HCT116 (cell line): ENCODE data around the gene BEX3. TPM values are rescaled to one million over a fixed set of nuclear protein-coding genes. Genes with fewer than 3 reads are reported as not detected.

Experiments
- ATAC-seq: fragments of 200-7000 bp; cut with Tn5 transposase; 2 replicates; pipeline ENCODE4 v1.9.1; 2020; ENCODE audit warnings: mild to moderate bottlenecking, moderate library complexity
- BruUV-seq: library from RNA; stranded (reverse); fragments of 400-500 nt; replicated peaks from 2 replicates; lab custom pipeline; 2021; lab: Mats Ljungman, UMichigan
- CTCF ChIA-PET: fragments of 300-600 bp; sonication (Branson Sonifier 250); formaldehyde crosslinking; loops from one replicate; lab custom pipeline; 2021; ENCODE audit warnings: antibody characterized with exemption; lab: Charles Lee
- POLR2A ChIA-PET: fragments of 300-600, 350-600 bp; sonication (Branson Sonifier 250); formaldehyde crosslinking; loops from one replicate; lab custom pipeline; 2021; ENCODE audit warnings: antibody characterized with exemption; lab: Charles Lee
- RAD21 ChIA-PET, 2 experiments: fragments of 300-600 bp; sonication (Branson Sonifier 250); formaldehyde crosslinking; loops; one replicate each; lab custom pipeline; 2023; ENCODE audit warnings: low total read pairs in 2 of 2; ENCODE audit not compliant: uncharacterized antibody in 2 of 2, unreplicated experiment in 2 of 2, low non-redundant PET in 1 of 2; lab: Charles Lee
- DNase-seq: peaks from one replicate; pipeline ENCODE4 v3.0.0-alpha.2; 2010; ENCODE audit warnings: low read depth, low spot score
- H2AFZ ChIP-seq: fragments of 200-600 bp; shearing (Covaris generic), sonication (generic); 2 replicates; pipeline ENCODE4 v1.6.1; 2017; ENCODE audit warnings: low read depth, mixed run types, mixed read lengths, antibody characterized with exemption, low read length; ENCODE audit not compliant: poor library complexity, severe bottlenecking
- H3K27ac ChIP-seq: 2 replicates; pipeline ENCODE4 v1.5.1; 2012; ENCODE audit warnings: low read depth, low read length
- H3K27me3 ChIP-seq: fragments of 200-600 bp; sonication (generic); 2 replicates; pipeline ENCODE4 v1.6.1; 2016; ENCODE audit warnings: mixed run types, low read length, mixed read lengths; ENCODE audit not compliant: insufficient read depth
- H3K36me3 ChIP-seq, 2 experiments: fragments of 200-500 bp in 1 of 2; fragments of 200-600 bp in 1 of 2; sonication (Bioruptor generic) in 1 of 2; sonication (generic) in 1 of 2; 2 replicates each; pipeline versions ENCODE4 v1.5.1 to v1.6.1; 2014 to 2016; ENCODE audit warnings: low read length in 2 of 2, inconsistent platforms in 1 of 2, mixed read lengths in 1 of 2, mixed run types in 1 of 2; ENCODE audit not compliant: insufficient read depth in 2 of 2, control insufficient read depth in 1 of 2
- H3K4me1 ChIP-seq, 2 experiments: fragments of 200-600 bp in 1 of 2; sonication (generic) in 1 of 2; 2 replicates each; pipeline versions ENCODE4 v1.5.1 to v1.6.1; 2012 to 2017; ENCODE audit warnings: low read length in 2 of 2, inconsistent platforms in 1 of 2, mild to moderate bottlenecking in 1 of 2, mixed read lengths in 1 of 2, mixed run types in 1 of 2, moderate library complexity in 1 of 2; ENCODE audit not compliant: insufficient read depth in 2 of 2, control insufficient read depth in 1 of 2
- H3K4me2 ChIP-seq: fragments of 200-600 bp; sonication (generic); 2 replicates; pipeline ENCODE4 v1.6.1; 2017; ENCODE audit warnings: mixed run types, low read length, mixed read lengths
- H3K4me3 ChIP-seq, 2 experiments: fragments of 200-600 bp in 1 of 2; sonication (generic) in 1 of 2; replicated peaks in 1 of 2; 2 replicates each; pipeline ENCODE4 v1.5.1; 2011 to 2016; ENCODE audit warnings: low read length in 2 of 2, control low read depth in 1 of 2, low read depth in 1 of 2, mild to moderate bottlenecking in 1 of 2, mixed read lengths in 1 of 2, mixed run types in 1 of 2
- H3K79me2 ChIP-seq: fragments of 200-600 bp; sonication (generic); 2 replicates; pipeline ENCODE4 v1.6.1; 2017; ENCODE audit warnings: mild to moderate bottlenecking, mixed run types, low read length, moderate library complexity, mixed read lengths; ENCODE audit not compliant: insufficient read depth
- H3K9ac ChIP-seq: fragments of 200-600 bp; sonication (generic); 2 replicates; pipeline ENCODE4 v1.6.1; 2016; ENCODE audit warnings: low read length, mixed read lengths
- H3K9me2 ChIP-seq: fragments of 200-600 bp; sonication (generic), shearing (Covaris generic); 2 replicates; pipeline ENCODE4 v1.6.1; 2017; ENCODE audit warnings: mixed run types, mild to moderate bottlenecking, moderate library complexity; ENCODE audit not compliant: insufficient read depth
- H3K9me3 ChIP-seq, 2 experiments: fragments of 200-500 bp in 1 of 2; fragments of 200-600 bp in 1 of 2; sonication (Bioruptor generic) in 1 of 2; sonication (generic) in 1 of 2; 2 replicates each; pipeline ENCODE4 v1.6.1; 2014 to 2017; ENCODE audit warnings: low read length in 2 of 2, mixed read lengths in 2 of 2, inconsistent platforms in 1 of 2, low read depth in 1 of 2, mild to moderate bottlenecking in 1 of 2, mixed run types in 1 of 2, moderate library complexity in 1 of 2; ENCODE audit not compliant: control insufficient read depth in 1 of 2, insufficient read depth in 1 of 2
- H4K20me1 ChIP-seq: fragments of 200-600 bp; sonication (generic), shearing (Covaris generic); 2 replicates; pipeline ENCODE4 v1.6.1; 2017; ENCODE audit warnings: mixed run types, mild to moderate bottlenecking, moderate library complexity; ENCODE audit not compliant: insufficient read depth
- CEBPB ChIP-seq: IDR thresholded peaks from 2 replicates; pipeline ENCODE4 v1.6.1; 2012; ENCODE audit warnings: low read depth
- ELF1 ChIP-seq: IDR thresholded peaks from 2 replicates; pipeline ENCODE4 v1.6.1; 2012; ENCODE audit warnings: low read depth, borderline replicate concordance
- EZH2 ChIP-seq: fragments of 200-600 bp; sonication (generic); IDR thresholded peaks from 2 replicates; pipeline ENCODE4 v1.6.1; 2017; ENCODE audit warnings: antibody characterized with exemption, mixed run types
- EZH2phosphoT487 ChIP-seq: fragments of 200-600 bp; IDR thresholded peaks from 2 replicates; pipeline ENCODE4 v1.6.1; 2018; ENCODE audit warnings: antibody characterized with exemption, borderline replicate concordance
- FOSL1 ChIP-seq: IDR thresholded peaks from 2 replicates; pipeline ENCODE4 v1.6.1; 2012; ENCODE audit warnings: low read depth
- JUND ChIP-seq: IDR thresholded peaks from 2 replicates; pipeline ENCODE4 v1.6.1; 2012
- POLR2A ChIP-seq: IDR thresholded peaks from 2 replicates; pipeline ENCODE4 v1.7.0; 2011; ENCODE audit warnings: borderline replicate concordance; ENCODE audit not compliant: insufficient read depth, insufficient read length; ENCODE audit errors: extremely low read depth
- RAD21 ChIP-seq: IDR thresholded peaks from 2 replicates; pipeline ENCODE4 v1.6.1; 2012; ENCODE audit warnings: low read depth, mild to moderate bottlenecking
- SIN3A ChIP-seq: IDR thresholded peaks from 2 replicates; pipeline ENCODE4 v1.6.1; 2012; ENCODE audit warnings: low read depth
- SP1 ChIP-seq: IDR thresholded peaks from 2 replicates; pipeline ENCODE4 v1.6.1; 2012; ENCODE audit warnings: low read depth
- SRF ChIP-seq: IDR thresholded peaks from 2 replicates; pipeline ENCODE4 v1.6.1; 2012; ENCODE audit warnings: low read depth
- TCF7L2 ChIP-seq: IDR thresholded peaks from 2 replicates; pipeline ENCODE4 v1.7.0; 2011; ENCODE audit warnings: borderline replicate concordance, inconsistent platforms; ENCODE audit not compliant: insufficient read depth, insufficient read length; ENCODE audit errors: extremely low read depth
- YY1 ChIP-seq: IDR thresholded peaks from 2 replicates; pipeline ENCODE4 v1.6.1; 2011; ENCODE audit warnings: low read length, low read depth, moderate library complexity, mild to moderate bottlenecking; ENCODE audit not compliant: insufficient replicate concordance; ENCODE audit errors: extremely low read depth
- intact Hi-C: fragments of 100-400 bp; cut with micrococcal nuclease; formaldehyde crosslinking; loops from 2 replicates; pipeline ENCODE4 v1.10.0; 2022
- total RNA-seq: library from RNA; stranded (reverse); gene quantifications from one replicate; pipeline ENCODE4 v1.2.1, GENCODE V29; 2021; ENCODE audit not compliant: unreplicated experiment
- TF ChIP-seq, protein P1 (sequence below): IDR thresholded peaks from 2 replicates; pipeline ENCODE4 v1.6.1; 2012
- TF ChIP-seq, protein P2 (sequence below): IDR thresholded peaks from 2 replicates; pipeline ENCODE4 v1.6.1; 2012
- TF ChIP-seq, protein P3 (sequence below): IDR thresholded peaks from 2 replicates; pipeline ENCODE4 v1.6.1; 2011; ENCODE audit warnings: mild to moderate bottlenecking, low read length, moderate library complexity; ENCODE audit not compliant: insufficient replicate concordance; ENCODE audit errors: extremely low read depth

Gene BEX3
- total RNA-seq, 1 experiment from 2014 or later = 86.2 TPM

DNA sequence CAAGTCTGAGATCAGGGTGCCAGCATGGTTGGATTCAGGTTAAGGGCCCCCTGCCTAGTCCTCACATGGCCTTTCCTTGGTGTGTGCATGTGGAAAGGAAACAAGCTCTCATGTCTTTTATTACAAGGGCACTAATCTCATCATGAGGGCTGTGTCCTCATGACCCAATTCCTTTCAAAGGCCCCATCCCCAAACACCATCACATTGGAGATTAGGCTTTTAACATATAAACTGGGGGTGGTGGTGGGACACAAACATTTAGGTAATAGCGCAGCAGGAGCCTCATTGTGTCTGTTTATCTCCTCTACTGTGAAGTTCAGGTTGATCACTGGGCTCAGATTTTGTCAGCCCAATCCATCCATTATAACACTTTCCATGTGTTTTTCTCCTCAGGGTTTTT, 41.0 kb downstream of the BEX3 start:
- no peaks in the 10 kb centered on the region for H3K9me3 ChIP-seq
- ChIA-PET CTCF (no interaction called here), POLR2A (no interaction called here), RAD21 (no interaction called here)
- no peak overlapping the region for H3K9ac ChIP-seq
- ATAC-seq (no peak), DNase-seq (no peak)
- H3K4me2 ChIP-seq = no peak overlapping the region
- no peaks in the 10 kb centered on the region for H3K4me1 ChIP-seq
- H2AFZ ChIP-seq = no peak overlapping the region
- intact Hi-C loops = no loop called here
- no peaks in the 10 kb centered on the region for H3K9me2 ChIP-seq
- BruUV-seq = no TSS peak
- no peaks in the 10 kb centered on the region for H3K79me2 ChIP-seq
- H3K27me3 ChIP-seq = no peaks in the 10 kb centered on the region
- no peaks in the 10 kb centered on the region for H4K20me1 ChIP-seq
- H3K4me3 ChIP-seq = no peak overlapping the region
- H3K27ac ChIP-seq = no peak overlapping the region
- no peaks in the 10 kb centered on the region for H3K36me3 ChIP-seq
- no peak for TF ChIP-seq EZH2
- TF ChIP-seq TCF7L2 = no peak
- TF ChIP-seq CEBPB = no peak
- no peak for TF ChIP-seq SP1
- TF ChIP-seq, protein P1, sequence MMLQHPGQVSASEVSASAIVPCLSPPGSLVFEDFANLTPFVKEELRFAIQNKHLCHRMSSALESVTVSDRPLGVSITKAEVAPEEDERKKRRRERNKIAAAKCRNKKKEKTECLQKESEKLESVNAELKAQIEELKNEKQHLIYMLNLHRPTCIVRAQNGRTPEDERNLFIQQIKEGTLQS = no peak
- TF ChIP-seq, protein P2, sequence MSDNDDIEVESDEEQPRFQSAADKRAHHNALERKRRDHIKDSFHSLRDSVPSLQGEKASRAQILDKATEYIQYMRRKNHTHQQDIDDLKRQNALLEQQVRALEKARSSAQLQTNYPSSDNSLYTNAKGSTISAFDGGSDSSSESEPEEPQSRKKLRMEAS = no peak
- no peak for TF ChIP-seq POLR2A
- TF ChIP-seq SRF = no peak
- TF ChIP-seq YY1 = no peak
- TF ChIP-seq SIN3A = no peak

DNA sequence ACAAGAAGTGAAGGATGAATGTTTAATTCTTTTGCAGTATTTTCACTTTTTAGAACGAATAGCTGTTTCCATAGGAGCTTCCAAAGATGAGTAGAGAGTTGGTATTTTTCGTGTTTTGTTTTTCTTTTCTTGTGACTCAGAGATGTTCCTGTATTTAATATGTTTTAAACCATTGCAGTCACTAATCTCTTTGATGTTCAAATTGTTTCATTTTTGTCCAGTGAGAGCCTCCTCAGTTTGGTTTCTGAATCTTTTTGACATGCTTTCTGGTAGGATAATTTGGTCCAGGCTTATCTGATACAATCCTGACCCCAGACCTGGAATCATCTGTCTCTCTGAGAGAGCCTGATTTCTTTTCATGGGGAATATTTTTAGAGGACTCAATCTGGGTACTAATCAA, 41.6 kb downstream of the BEX3 start:
- no peak for ATAC-seq
- no peaks in the 10 kb centered on the region for H3K9me2 ChIP-seq
- RAD21 ChIA-PET = no interaction called here
- no peaks in the 10 kb centered on the region for H4K20me1 ChIP-seq
- no peaks in the 10 kb centered on the region for H3K4me1 ChIP-seq
- no peak overlapping the region for H3K9ac ChIP-seq
- no peaks in the 10 kb centered on the region for H3K9me3 ChIP-seq
- H3K79me2 ChIP-seq = no peaks in the 10 kb centered on the region
- CTCF ChIA-PET = no interaction called here
- H3K36me3 ChIP-seq = no peaks in the 10 kb centered on the region
- no peak overlapping the region for H3K4me3 ChIP-seq
- no peak overlapping the region for H3K27ac ChIP-seq
- DNase-seq = no peak
- H3K4me2 ChIP-seq = no peak overlapping the region
- intact Hi-C loops = no loop called here
- no peak overlapping the region for H2AFZ ChIP-seq
- BruUV-seq = no TSS peak
- no peaks in the 10 kb centered on the region for H3K27me3 ChIP-seq
- POLR2A ChIA-PET = no interaction called here
- TF ChIP-seq RAD21 (no peak), YY1 (no peak), FOSL1 (no peak), POLR2A (no peak), JUND (no peak), SRF (no peak), TCF7L2 (no peak), EZH2 (no peak), EZH2phosphoT487 (no peak), ELF1 (no peak), SIN3A (no peak)
- TF ChIP-seq, protein P2 = no peak
- TF ChIP-seq, protein P3, sequence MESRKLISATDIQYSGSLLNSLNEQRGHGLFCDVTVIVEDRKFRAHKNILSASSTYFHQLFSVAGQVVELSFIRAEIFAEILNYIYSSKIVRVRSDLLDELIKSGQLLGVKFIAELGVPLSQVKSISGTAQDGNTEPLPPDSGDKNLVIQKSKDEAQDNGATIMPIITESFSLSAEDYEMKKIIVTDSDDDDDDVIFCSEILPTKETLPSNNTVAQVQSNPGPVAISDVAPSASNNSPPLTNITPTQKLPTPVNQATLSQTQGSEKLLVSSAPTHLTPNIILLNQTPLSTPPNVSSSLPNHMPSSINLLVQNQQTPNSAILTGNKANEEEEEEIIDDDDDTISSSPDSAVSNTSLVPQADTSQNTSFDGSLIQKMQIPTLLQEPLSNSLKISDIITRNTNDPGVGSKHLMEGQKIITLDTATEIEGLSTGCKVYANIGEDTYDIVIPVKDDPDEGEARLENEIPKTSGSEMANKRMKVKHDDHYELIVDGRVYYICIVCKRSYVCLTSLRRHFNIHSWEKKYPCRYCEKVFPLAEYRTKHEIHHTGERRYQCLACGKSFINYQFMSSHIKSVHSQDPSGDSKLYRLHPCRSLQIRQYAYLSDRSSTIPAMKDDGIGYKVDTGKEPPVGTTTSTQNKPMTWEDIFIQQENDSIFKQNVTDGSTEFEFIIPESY = no peak
